ENCODE results near the gene CES4A. TPM values are rescaled to one million over a fixed set of nuclear protein-coding genes. Genes with fewer than 3 reads are reported as not detected.
"Not testable (repeated sequence)": the region's sequence is repeated elsewhere in the genome, so short reads cannot be mapped to it uniquely, and the experiment has no call there.

Gene CES4A
- total RNA-seq, 1 experiment from 2014 or later, result 1.9 TPM

DNA sequence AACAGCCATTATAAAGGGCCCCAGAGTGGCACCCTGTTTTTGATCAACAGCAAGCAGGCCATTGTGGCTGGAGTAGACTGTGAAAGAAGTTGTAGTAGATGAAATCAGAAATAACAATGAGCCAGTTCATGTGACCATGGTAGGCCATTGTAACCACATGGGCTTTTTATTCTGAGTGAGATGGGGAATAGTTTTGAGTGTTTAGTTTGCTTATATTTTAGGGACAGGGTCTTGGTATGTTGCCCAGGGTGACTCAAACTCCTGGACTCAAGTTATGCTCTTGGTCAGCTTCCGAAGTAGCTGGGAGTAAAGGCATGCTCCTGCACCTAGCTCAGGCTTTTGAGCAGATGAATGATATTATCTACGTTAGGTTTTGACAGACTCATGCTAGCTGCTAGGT, 52.5 kb downstream of the CES4A start:
- no peak for TF ChIP-seq CTCF (conservative IDR thresholded peaks at IDR 0.05)
- Histone ChIP-seq H3K23ac (ENCODE audit: insufficient read length, low read depth, low read length) (no peak overlapping the region), H3K14ac (ENCODE audit: insufficient read depth, low read length) (no peak overlapping the region), H3T11ph (ENCODE audit: low read length) (no peak overlapping the region), H3K4me2 (ENCODE audit: insufficient read depth, insufficient read length, low read length) (no peak overlapping the region), H3K27me3 (ENCODE audit: insufficient read depth, low read length) (no peaks in the 10 kb centered on the region), H4K91ac (ENCODE audit: insufficient read length, low read depth, low read length) (no peak overlapping the region), H4K8ac (replicated peaks; ENCODE audit: insufficient read length, low read depth, low read length) (no peak overlapping the region), H2BK20ac (ENCODE audit: low read depth, low read length, poor library complexity, severe bottlenecking) (no peak overlapping the region), H3K79me1 (ENCODE audit: insufficient read depth, low read depth, low read length, poor library complexity, severe bottlenecking) (no peaks in the 10 kb centered on the region), H3K9ac (ENCODE audit: extremely low read depth, insufficient read length, low read length) (no peak overlapping the region), H2BK12ac (ENCODE audit: insufficient read length, low read depth, low read length) (no peak overlapping the region), H2BK120ac (ENCODE audit: low read depth, low read length, poor library complexity, severe bottlenecking) (no peak overlapping the region), H3K18ac (ENCODE audit: insufficient read length, low read depth, low read length) (no peak overlapping the region), H3K9me3 (ENCODE audit: control insufficient read depth, low read depth, low read length) (no peaks in the 10 kb centered on the region), H3K23me2 (ENCODE audit: insufficient read length, low read depth, low read length, poor library complexity, severe bottlenecking) (no peaks in the 10 kb centered on the region), H3K27ac (ENCODE audit: insufficient read length, low read depth, low read length) (no peak overlapping the region), H3K4me1 (ENCODE audit: insufficient read depth, low read length) (no peaks in the 10 kb centered on the region), H4K5ac (ENCODE audit: insufficient read length, low read depth, low read length) (no peak overlapping the region), H2BK15ac (ENCODE audit: low read depth, low read length) (no peak overlapping the region), H3K79me2 (ENCODE audit: insufficient read depth, low read length) (no peaks in the 10 kb centered on the region; the same call in 1 of the 2 replicates), H3K4ac (ENCODE audit: low read depth, low read length) (no peak overlapping the region), H2AFZ (ENCODE audit: low read length) (no peak overlapping the region), H4K20me1 (ENCODE audit: control insufficient read depth, insufficient read depth, insufficient read length) (no peaks in the 10 kb centered on the region), H2AK5ac (ENCODE audit: insufficient read length, low read length) (no peak overlapping the region), H3K56ac (ENCODE audit: insufficient read length, low read depth, low read length) (no peak overlapping the region), H2BK5ac (ENCODE audit: insufficient read length, low read length) (no peak overlapping the region)
- Mint-ChIP-seq H3K27ac (peak overlapping the region in 1 of 3 experiments; percentile 3; a peak in 1 of 7 replicates), H3K9me3 (no peaks in the 10 kb centered on the region), H3K4me1 (peaks cover 10 to 15% of the 10 kb centered on the region in 2 experiments), H3K4me3 (no peak overlapping the region), H3K36me3 (ENCODE audit: insufficient read depth in 1 of 3, low read depth in 3 of 3) (peaks cover 0 to 38% (median 15%) of the 10 kb centered on the region in 3 experiments; a peak in 5 of 7 replicates), H3K27me3 (ENCODE audit: low read depth) (no peaks in the 10 kb centered on the region)
- no CpG with 5 or more reads among the region's 2 CpGs for WGBS (ENCODE audit: extremely low coverage, insufficient read length, low lambda C conversion rate)
- DNase-seq, result no peak

DNA sequence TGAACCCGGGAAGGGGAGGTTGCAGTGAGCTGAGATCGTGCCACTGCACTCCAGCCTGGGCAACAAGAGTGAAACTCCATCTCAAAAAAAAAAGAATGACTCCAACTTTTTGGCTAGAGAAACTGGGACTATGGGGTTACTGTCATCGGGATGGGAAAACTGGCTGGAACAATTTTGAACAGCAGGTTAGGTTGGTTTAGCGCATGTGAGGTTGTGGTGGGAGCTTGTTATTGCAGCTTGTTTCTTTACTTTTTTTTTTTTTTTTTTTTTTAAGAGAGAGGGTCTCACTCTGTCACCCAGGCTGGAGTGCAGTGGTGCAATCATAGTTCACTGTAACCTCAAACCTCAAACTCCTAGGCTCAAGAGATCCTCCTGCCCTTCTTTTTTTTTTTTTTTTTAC, 53.1 kb downstream of the CES4A start:
- H3K23ac ChIP-seq (ENCODE audit: insufficient read length, low read depth, low read length); H3K4me1 ChIP-seq (ENCODE audit: insufficient read depth, low read length); H4K8ac ChIP-seq (replicated peaks; ENCODE audit: insufficient read length, low read depth, low read length); H2BK15ac ChIP-seq (ENCODE audit: low read depth, low read length); H2BK5ac ChIP-seq (ENCODE audit: insufficient read length, low read length); H2BK20ac ChIP-seq (ENCODE audit: low read depth, low read length, poor library complexity, severe bottlenecking); H3K27me3 Mint-ChIP-seq (ENCODE audit: low read depth); H3K4ac ChIP-seq (ENCODE audit: low read depth, low read length); H3K18ac ChIP-seq (ENCODE audit: insufficient read length, low read depth, low read length); H2AFZ ChIP-seq (ENCODE audit: low read length); H3K9ac ChIP-seq (ENCODE audit: extremely low read depth, insufficient read length, low read length); H3K79me1 ChIP-seq (ENCODE audit: insufficient read depth, low read depth, low read length, poor library complexity, severe bottlenecking); H3K14ac ChIP-seq (ENCODE audit: insufficient read depth, low read length); H3K9me3 ChIP-seq (ENCODE audit: control insufficient read depth, low read depth, low read length); H2BK12ac ChIP-seq (ENCODE audit: insufficient read length, low read depth, low read length); H3K27me3 ChIP-seq (ENCODE audit: insufficient read depth, low read length); H3T11ph ChIP-seq (ENCODE audit: low read length); H4K91ac ChIP-seq (ENCODE audit: insufficient read length, low read depth, low read length); H2AK5ac ChIP-seq (ENCODE audit: insufficient read length, low read length); H3K4me3 Mint-ChIP-seq; H3K9me3 Mint-ChIP-seq; H4K5ac ChIP-seq (ENCODE audit: insufficient read length, low read depth, low read length); H3K23me2 ChIP-seq (ENCODE audit: insufficient read length, low read depth, low read length, poor library complexity, severe bottlenecking); H2BK120ac ChIP-seq (ENCODE audit: low read depth, low read length, poor library complexity, severe bottlenecking); H4K20me1 ChIP-seq (ENCODE audit: control insufficient read depth, insufficient read depth, insufficient read length); DNase-seq; H3K79me2 ChIP-seq (ENCODE audit: insufficient read depth, low read length); H3K56ac ChIP-seq (ENCODE audit: insufficient read length, low read depth, low read length); H3K4me2 ChIP-seq (ENCODE audit: insufficient read depth, insufficient read length, low read length); H3K27ac ChIP-seq (ENCODE audit: insufficient read length, low read depth, low read length): not testable (repeated sequence)
- Mint-ChIP-seq H3K36me3 (ENCODE audit: insufficient read depth in 1 of 3, low read depth in 3 of 3) (peaks cover 0 to 37% (median 10%) of the 10 kb centered on the region in 3 experiments; a peak in 5 of 7 replicates), H3K27ac (peak overlapping the region in 2 of 3 experiments; percentile 52 to 69; a peak in 2 of 7 replicates), H3K4me1 (peaks cover 7 to 13% of the 10 kb centered on the region in 2 experiments)
- no CpG with 5 or more reads among the region's 4 CpGs for WGBS (ENCODE audit: extremely low coverage, insufficient read length, low lambda C conversion rate)

Measured in H9 (cell line).